Measurements from ENCODE around the gene MAGI3.

DNA sequence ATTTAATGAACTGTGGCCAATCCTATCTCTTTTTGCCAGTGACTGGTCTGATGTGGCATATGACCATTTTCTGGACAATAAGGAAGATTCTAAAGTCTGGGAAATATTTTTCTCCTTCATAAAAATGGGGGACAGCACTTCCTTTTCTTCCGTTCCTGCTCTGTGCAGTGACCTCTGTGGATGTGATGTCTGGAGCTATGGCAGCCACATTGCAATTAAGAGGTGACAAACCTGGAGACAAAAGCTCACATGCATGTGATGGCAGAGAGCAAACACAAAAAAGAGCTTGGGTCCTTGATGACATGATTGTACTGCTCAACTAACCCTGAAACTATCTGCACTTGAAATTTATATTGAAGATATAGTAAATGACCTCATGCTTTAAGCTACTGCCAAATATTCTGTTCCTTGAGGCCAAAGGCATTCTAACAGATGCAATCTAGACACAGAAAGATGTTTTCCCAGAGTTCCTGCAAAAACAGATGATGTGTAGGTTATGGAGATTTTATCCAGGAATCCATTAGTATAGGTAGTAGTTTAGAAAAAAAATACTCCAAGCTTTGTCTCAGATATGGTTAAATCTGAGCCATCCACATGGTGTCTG lies 2.2 kb upstream of the MAGI3 start:
- TF ChIP-seq CTCF (IDR thresholded peaks at IDR 0.05; ENCODE audit: low read length) (no peak), EZH2 (IDR thresholded peaks at IDR 0.05; ENCODE audit: borderline replicate concordance, low read length) (no peak)

Measured in OCI-LY1 (cell line).